ENCODE data around the gene MOV10. TPM values are rescaled to one million over a fixed set of nuclear protein-coding genes. Genes with fewer than 3 reads are reported as not detected.

MOV10 gene
- total RNA-seq, 4 donors from 2014 or later, result 30.6 to 69.9 (median 43.8) TPM

- Histone ChIP-seq H3K9me3 (no peaks in the 10 kb centered on the region), H3K27me3 (no peaks in the 10 kb centered on the region), H3K4me3 (no peak overlapping the region), H3K36me3 (peaks cover 0 to 3% (median 0%) of the 10 kb centered on the region in 3 donors), H3K27ac (no peak overlapping the region), H3K4me1 (peaks cover 0 to 74% (median 7%) of the 10 kb centered on the region in 4 donors)
- no peak for DNase-seq (ENCODE audit: low spot score in 2 of 2)
- no peak for TF ChIP-seq POLR2A (IDR thresholded peaks at IDR 0.05)
- TF ChIP-seq EP300 (IDR thresholded peaks at IDR 0.05), result no peak
- TF ChIP-seq, protein P1, sequence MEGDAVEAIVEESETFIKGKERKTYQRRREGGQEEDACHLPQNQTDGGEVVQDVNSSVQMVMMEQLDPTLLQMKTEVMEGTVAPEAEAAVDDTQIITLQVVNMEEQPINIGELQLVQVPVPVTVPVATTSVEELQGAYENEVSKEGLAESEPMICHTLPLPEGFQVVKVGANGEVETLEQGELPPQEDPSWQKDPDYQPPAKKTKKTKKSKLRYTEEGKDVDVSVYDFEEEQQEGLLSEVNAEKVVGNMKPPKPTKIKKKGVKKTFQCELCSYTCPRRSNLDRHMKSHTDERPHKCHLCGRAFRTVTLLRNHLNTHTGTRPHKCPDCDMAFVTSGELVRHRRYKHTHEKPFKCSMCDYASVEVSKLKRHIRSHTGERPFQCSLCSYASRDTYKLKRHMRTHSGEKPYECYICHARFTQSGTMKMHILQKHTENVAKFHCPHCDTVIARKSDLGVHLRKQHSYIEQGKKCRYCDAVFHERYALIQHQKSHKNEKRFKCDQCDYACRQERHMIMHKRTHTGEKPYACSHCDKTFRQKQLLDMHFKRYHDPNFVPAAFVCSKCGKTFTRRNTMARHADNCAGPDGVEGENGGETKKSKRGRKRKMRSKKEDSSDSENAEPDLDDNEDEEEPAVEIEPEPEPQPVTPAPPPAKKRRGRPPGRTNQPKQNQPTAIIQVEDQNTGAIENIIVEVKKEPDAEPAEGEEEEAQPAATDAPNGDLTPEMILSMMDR (IDR thresholded peaks at IDR 0.05), result no peak
Observed at GRCh38 chr1:112629256-112629655, 45.2 kb upstream of the MOV10 start.

DNA sequence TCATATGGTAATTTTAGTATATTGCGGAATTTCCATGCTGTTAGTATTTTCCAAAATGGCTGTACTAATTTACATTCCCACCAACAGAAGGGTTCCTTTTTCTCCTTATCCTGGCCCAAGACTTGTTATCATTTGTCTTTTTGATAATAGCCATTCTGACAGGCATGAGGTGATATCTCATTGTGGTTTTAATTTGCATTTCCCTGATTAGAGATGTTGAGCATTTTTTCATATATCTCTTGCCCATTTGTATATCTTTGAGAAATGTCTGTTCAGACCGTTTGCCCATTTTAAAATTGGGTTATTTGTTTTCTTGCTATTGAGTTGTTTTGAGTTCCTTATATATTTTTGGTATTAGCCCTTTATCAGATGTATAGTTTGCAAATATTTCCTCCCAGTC is 40.8 kb upstream of the MOV10 start:
- Histone ChIP-seq H3K36me3 (peaks cover 0 to 3% (median 0%) of the 10 kb centered on the region in 3 donors), H3K27ac (no peak overlapping the region), H3K9me3 (no peaks in the 10 kb centered on the region), H3K4me1 (peaks cover 0 to 70% (median 21%) of the 10 kb centered on the region in 4 donors), H3K4me3 (no peak overlapping the region), H3K27me3 (no peaks in the 10 kb centered on the region)
- WGBS, 2 donors, result 90 to 92% methylated on average over 2 of the region's 2 CpGs
- no peak for DNase-seq (ENCODE audit: low spot score in 2 of 2)
- TF ChIP-seq, protein P1 (IDR thresholded peaks at IDR 0.05), result no peak
- TF ChIP-seq POLR2A (IDR thresholded peaks at IDR 0.05), result no peak
- TF ChIP-seq EP300 (IDR thresholded peaks at IDR 0.05), result no peak

DNA sequence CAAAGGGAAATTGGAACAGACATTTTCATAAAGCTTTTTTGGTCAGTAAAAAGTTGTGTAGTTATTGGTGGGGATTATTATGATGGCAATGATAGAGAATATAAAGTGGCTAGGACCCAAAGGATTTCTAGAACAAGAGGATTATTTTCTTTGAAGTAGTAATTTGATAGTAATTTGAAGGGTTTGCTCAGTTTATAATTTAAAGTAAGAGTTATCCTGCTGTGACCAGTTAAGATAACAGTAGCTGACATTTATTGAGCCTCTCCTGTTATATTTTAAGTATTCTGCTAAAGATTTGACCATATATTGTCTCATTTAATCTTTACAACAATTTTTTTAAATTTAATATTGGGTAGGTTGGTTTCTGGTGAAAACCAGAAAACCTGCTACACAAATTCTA is 40.1 kb upstream of the MOV10 start:
- peaks cover 0 to 3% (median 0%) of the 10 kb centered on the region in 3 donors for H3K36me3 ChIP-seq
- H3K27ac ChIP-seq, result no peak overlapping the region
- TF ChIP-seq POLR2A (IDR thresholded peaks at IDR 0.05) (no peak), EP300 (IDR thresholded peaks at IDR 0.05) (no peak)
- TF ChIP-seq, protein P1 (IDR thresholded peaks at IDR 0.05), result no peak
- no peak for DNase-seq (ENCODE audit: low spot score in 2 of 2)
- H3K9me3 ChIP-seq, result no peaks in the 10 kb centered on the region
- H3K27me3 ChIP-seq, result no peaks in the 10 kb centered on the region
- H3K4me1 ChIP-seq, result peaks cover 0 to 70% (median 21%) of the 10 kb centered on the region in 4 donors
- no peak overlapping the region for H3K4me3 ChIP-seq

DNA sequence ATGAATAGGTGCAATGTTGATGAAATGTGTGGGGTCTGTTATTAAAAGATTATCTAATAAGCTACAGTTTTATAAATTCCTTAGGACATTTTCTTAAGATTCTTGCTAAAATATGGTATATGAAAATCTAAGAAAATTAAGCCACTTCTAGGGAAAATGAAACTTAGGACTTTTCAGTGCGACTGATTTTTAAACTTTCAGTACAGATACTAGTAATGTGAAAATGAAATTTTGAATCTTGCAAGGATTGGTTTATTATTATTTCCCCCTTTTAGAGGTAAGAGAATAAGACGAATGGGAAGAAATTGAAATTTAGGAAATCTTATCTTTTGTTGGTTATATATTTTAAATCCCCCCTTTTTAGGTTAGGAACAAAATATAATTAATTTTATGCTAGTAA is 38.4 kb upstream of the MOV10 start:
- H3K9me3 ChIP-seq, result no peaks in the 10 kb centered on the region
- no peaks in the 10 kb centered on the region for H3K27me3 ChIP-seq
- H3K36me3 ChIP-seq, result no peaks in the 10 kb centered on the region
- WGBS, 2 donors, result 86 to 88% methylated on average over 2 of the region's 2 CpGs
- TF ChIP-seq POLR2A (IDR thresholded peaks at IDR 0.05) (no peak), EP300 (IDR thresholded peaks at IDR 0.05) (no peak)
- TF ChIP-seq, protein P1 (IDR thresholded peaks at IDR 0.05), result no peak
- H3K27ac ChIP-seq, result no peak overlapping the region
- peaks cover 0 to 66% (median 21%) of the 10 kb centered on the region in 4 donors for H3K4me1 ChIP-seq
- no peak overlapping the region for H3K4me3 ChIP-seq
- DNase-seq (ENCODE audit: low spot score in 2 of 2), result no peak

- TF ChIP-seq POLR2A (IDR thresholded peaks at IDR 0.05) (no peak), EP300 (IDR thresholded peaks at IDR 0.05) (no peak)
- TF ChIP-seq, protein P1 (IDR thresholded peaks at IDR 0.05), result no peak
- H3K4me3 ChIP-seq, result no peak overlapping the region
- H3K27me3 ChIP-seq, result no peaks in the 10 kb centered on the region
- DNase-seq (ENCODE audit: low spot score in 2 of 2), result no peak
- H3K9me3 ChIP-seq, result no peaks in the 10 kb centered on the region
- peak overlapping the region in 2 of 4 donors; percentile 19 to 73 for H3K27ac ChIP-seq
- H3K36me3 ChIP-seq, result no peaks in the 10 kb centered on the region
- H3K4me1 ChIP-seq, result peaks cover 0 to 70% (median 21%) of the 10 kb centered on the region in 4 donors
Observed at GRCh38 chr1:112636597-112637253, 37.7 kb upstream of the MOV10 start.
